Muscle of leg (tissue), 11 donors: Measurements from ENCODE around the gene NRK. TPM values are rescaled to one million over a fixed set of nuclear protein-coding genes. Genes with fewer than 3 reads are reported as not detected.
"Not testable (repeated sequence)": the region's sequence is repeated elsewhere in the genome, so short reads cannot be mapped to it uniquely, and the experiment has no call there.

Source experiments
- DNase-seq: peaks from one replicate; pipeline ENCODE4 v3.0.0; 2013
- H3K27ac ChIP-seq: one replicate; pipeline ENCODE4 v1.5.1; 2013; ENCODE audit warnings: mild to moderate bottlenecking, low read length, control low read depth
- H3K27me3 ChIP-seq: one replicate; pipeline ENCODE4 v1.6.1; 2013; ENCODE audit warnings: low read length; ENCODE audit not compliant: control insufficient read depth, insufficient read depth
- H3K36me3 ChIP-seq: one replicate; pipeline ENCODE4 v1.6.1; 2013; ENCODE audit warnings: low read length; ENCODE audit not compliant: control insufficient read depth, insufficient read depth
- H3K4me1 ChIP-seq: one replicate; pipeline ENCODE4 v1.6.1; 2013; ENCODE audit warnings: low read length; ENCODE audit not compliant: control insufficient read depth, insufficient read depth
- H3K4me3 ChIP-seq: one replicate; pipeline ENCODE4 v1.5.1; 2013; ENCODE audit warnings: low read length, control low read depth
- H3K9me3 ChIP-seq: replicated peaks from 2 replicates; pipeline ENCODE4 v1.6.1; 2013; ENCODE audit warnings: low read depth, low read length; ENCODE audit not compliant: control insufficient read depth
- WGBS: methylation state at CpG from one replicate; pipeline ENCODE4 v1.1.5; 2013; ENCODE audit warnings: missing lambda C conversion rate; ENCODE audit not compliant: insufficient coverage; 5-methylcytosine and 5-hydroxymethylcytosine counted together
- polyA plus RNA-seq, 8 donors: library from polyadenylated mRNA; unstranded; fragments of 120-200 nt; gene quantifications; one replicate each; pipeline versions ENCODE4 v1.2.1 to v1.2.3, GENCODE V29; 2013; ENCODE audit warnings: inconsistent platforms in 1 of 8, low replicate concordance in 1 of 8; ENCODE audit not compliant: insufficient read length in 8 of 8, insufficient read depth in 1 of 8
- total RNA-seq: library from RNA; stranded (reverse); fragments of 120-200 nt; gene quantifications from one replicate; pipeline ENCODE4 v1.2.4, GENCODE V29; 2013

NRK gene
- total and polyA plus RNA-seq, 9 donors: 113 to 225 (median 205) TPM

DNA sequence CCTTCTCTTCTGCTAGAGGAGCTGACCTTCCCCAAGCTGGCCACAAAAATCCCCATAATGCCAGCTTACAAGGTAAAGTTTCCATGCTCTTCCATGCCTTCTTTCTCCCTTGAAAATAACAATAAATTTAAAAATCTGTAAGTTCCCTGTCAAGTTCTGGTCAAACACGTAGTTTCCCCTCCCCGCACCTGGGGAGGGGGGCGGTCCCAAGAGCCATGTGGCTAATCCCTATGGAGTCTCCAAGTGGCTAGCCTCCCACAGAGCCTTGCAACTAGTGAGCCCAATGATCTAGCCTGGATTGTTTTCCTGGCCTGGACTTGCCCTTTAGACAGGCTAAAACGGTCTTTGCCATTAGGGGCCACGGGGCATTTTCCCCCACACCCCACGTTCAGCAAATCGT, 2.1 kb upstream of the NRK start:
- peaks cover 34% of the 10 kb centered on the region for H3K27me3 ChIP-seq
- H3K9me3 ChIP-seq: no peaks in the 10 kb centered on the region
- no peak overlapping the region for H3K4me3 ChIP-seq
- no peaks in the 10 kb centered on the region for H3K36me3 ChIP-seq
- WGBS: 27% methylated on average over 3 of the region's 7 CpGs
- no peak for DNase-seq
- peaks cover 2% of the 10 kb centered on the region for H3K4me1 ChIP-seq
- peak overlapping the region; percentile 17 for H3K27ac ChIP-seq

DNA sequence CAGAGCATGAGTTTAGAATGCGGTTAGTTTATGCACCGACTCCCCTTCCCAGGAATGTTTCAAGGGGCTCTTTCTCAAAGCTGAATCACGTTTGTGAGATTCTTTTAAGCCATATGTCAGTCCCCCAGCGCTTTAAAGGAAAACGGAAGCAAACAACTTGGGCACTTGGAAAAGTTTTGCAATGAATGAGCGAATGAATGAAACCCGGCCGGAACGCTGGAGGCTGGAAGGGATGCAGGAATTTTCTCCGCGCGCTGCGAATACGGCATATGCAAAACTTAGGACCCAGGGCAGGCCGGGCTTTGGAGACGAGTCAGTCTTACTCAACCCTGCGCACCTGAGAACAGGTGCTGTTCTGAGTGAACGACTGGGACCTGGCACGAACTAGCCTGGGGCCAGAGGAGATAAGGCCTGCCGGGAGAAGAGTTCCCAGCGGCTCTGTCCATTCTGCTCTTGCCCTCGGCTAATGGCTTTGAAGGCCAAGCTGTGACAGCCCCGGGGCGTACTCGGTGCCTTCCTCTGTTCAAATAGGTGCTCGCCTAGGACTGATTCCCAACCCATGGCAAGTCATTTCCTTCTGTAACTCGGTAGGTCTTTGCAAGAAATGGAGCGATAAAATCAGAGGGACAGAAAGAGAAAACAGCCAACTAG, 743 bp upstream of the NRK start:
- Histone ChIP-seq H3K36me3 (no peaks in the 10 kb centered on the region), H3K27me3 (peaks cover 34% of the 10 kb centered on the region), H3K4me3 (peak overlapping the region; percentile 72), H3K9me3 (no peaks in the 10 kb centered on the region), H3K4me1 (peaks cover 2% of the 10 kb centered on the region), H3K27ac (peak overlapping the region; percentile 96)
- peak; percentile 68 for DNase-seq
- 32% methylated on average over 26 of the region's 28 CpGs for WGBS

DNA sequence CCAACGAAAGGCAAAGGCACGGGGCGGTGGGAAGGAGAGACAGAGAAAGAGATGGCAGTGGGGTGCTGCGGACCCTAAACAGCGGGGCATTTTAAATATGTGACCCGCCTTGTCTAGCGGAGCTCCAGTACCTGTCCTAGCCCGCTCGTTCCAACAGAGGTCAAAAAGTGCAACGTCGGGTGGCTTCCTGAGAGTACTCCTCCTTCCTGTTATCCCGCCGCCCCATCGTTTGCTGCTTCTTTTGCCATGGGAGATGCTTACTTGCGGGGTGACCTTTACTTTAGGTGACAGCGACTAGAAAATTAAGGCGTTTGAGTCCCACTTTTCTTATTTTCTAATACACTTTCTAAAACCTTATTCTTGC, 735 bp downstream of the NRK start:
- WGBS: 30% methylated on average over 14 of the region's 17 CpGs

DNA sequence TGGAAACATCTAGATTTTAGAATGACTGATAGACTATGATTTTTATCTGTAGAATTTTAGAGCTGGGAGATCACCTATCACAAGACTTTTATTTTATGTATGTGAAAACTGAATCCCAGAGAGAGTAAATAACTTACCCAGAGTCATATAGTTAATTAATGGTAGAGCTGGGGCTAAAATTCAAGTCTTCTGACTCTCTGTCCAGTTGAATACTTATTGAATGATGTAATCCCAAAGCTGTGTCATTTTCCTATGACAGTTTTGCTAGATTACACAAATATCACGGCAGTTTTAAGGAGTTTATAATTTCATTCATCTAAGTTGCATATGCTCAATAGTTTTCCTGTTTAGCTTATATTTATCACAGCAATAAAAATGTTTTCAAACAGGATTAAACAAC, 6.7 kb downstream of the NRK start:
- WGBS: no CpG with 5 or more reads among the region's 1 CpG

More for the DNA sequence above, 735 bp downstream of the NRK start:
- Histone ChIP-seq H3K27ac (peak overlapping the region; percentile 96), H3K27me3 (peaks cover 34% of the 10 kb centered on the region), H3K36me3 (no peaks in the 10 kb centered on the region), H3K4me3 (peak overlapping the region; percentile 72), H3K9me3 (no peaks in the 10 kb centered on the region), H3K4me1 (peaks cover 4% of the 10 kb centered on the region)
- peak; percentile 58 for DNase-seq

DNA sequence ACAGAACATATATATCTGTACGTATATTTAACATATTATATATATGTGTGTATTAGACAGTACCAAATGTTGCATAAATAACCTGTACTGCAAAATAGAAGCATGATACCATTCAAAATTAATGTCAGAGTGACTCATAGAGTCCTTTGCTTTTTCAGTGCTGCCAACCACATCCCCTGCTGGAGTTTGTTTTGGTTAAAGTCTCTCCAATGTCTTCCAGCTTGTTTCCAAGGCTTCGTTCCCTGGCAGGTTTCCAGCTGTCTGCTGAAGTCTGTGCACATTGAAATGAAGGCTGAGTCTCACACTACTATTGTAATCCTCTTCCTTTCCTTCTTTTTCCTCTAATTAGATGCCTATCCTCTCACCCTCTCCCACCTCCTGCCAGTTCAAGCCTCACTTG, 14.9 kb downstream of the NRK start:
- peaks cover 9% of the 10 kb centered on the region for H3K36me3 ChIP-seq
- H3K27me3 ChIP-seq: peaks cover 3% of the 10 kb centered on the region
- H3K4me3 ChIP-seq: no peak overlapping the region
- DNase-seq: peak; percentile 89
- no peaks in the 10 kb centered on the region for H3K9me3 ChIP-seq
- H3K4me1 ChIP-seq: peaks cover 2% of the 10 kb centered on the region
- WGBS: no CpG with 5 or more reads among the region's 2 CpGs
- H3K27ac ChIP-seq: no peak overlapping the region

More for the DNA sequence above, 6.7 kb downstream of the NRK start:
- H3K36me3 ChIP-seq: peaks cover 6% of the 10 kb centered on the region
- H3K27ac ChIP-seq: peak overlapping the region; percentile 17
- DNase-seq: no peak
- no peaks in the 10 kb centered on the region for H3K9me3 ChIP-seq
- peaks cover 2% of the 10 kb centered on the region for H3K4me1 ChIP-seq
- H3K27me3 ChIP-seq: peaks cover 3% of the 10 kb centered on the region
- no peak overlapping the region for H3K4me3 ChIP-seq

DNA sequence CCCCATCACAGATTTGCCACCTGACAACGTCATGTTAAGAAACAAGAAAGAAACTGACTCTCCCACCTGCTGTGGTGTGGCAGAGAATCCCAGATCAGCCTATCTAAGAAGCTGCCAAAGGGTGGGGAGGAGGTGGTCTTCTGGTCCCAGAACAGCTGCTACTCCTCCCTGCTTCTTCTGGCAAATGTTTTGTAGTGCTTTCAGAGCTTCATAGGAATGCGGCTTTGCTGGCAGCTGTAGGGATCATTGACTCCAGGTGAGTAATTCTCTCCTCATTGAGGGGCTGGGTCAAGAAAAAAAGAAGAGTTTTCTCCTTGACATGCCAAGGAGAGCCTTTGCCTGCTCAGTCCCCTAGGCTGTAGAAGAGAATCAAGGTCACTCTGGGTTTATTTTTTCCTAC, 23.3 kb downstream of the NRK start:
- no peak overlapping the region for H3K4me3 ChIP-seq
- peaks cover 2% of the 10 kb centered on the region for H3K4me1 ChIP-seq
- peak; percentile 45 for DNase-seq
- no peaks in the 10 kb centered on the region for H3K36me3 ChIP-seq
- peaks cover 3% of the 10 kb centered on the region for H3K27me3 ChIP-seq
- no peaks in the 10 kb centered on the region for H3K9me3 ChIP-seq
- WGBS: no CpG with 5 or more reads among the region's 2 CpGs
- no peak overlapping the region for H3K27ac ChIP-seq

DNA sequence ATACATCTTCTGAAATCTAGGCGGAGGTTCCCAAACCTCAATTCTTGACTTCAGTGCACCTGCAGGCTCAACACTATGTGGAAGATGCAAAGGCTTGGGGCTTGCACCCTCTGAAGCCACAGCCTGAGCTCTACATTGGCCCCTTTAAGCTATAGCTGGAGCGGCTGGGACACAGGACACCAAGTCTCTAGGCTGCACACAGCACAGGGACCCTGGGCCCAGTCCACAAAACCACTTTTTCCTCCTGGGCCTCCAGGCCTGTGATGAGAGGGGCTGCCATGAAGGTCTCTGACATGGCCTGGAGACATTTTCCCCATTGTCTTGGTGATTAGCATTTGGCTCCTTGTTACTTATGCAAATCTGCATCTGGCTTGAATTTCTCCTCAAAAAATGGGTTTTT, 27.8 kb downstream of the NRK start:
- not testable (repeated sequence) for DNase-seq, H3K27ac ChIP-seq, H3K4me3 ChIP-seq, H3K36me3 ChIP-seq, H3K4me1 ChIP-seq, H3K27me3 ChIP-seq, H3K9me3 ChIP-seq
- WGBS: 88% methylated on average over 2 of the region's 2 CpGs

DNA sequence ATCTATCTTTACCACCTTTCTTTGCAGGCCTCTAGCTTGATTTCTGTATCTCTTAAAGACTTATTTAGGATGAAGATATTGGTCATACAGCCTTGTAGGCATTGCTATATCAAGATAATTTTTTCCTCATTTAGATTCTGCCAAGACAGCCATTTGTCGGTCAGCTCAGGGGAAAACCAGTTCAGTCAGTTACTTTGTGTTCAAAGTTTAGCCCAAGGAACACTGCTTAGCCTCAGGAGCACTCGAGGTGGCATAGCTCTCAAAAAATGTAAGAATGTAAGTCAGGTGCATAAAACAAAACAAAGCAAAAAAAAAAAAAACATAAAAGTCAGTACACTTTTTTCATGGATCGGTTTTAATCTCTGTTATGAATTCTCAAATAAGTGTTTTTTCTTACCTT, 43.4 kb downstream of the NRK start:
- peaks cover 7% of the 10 kb centered on the region for H3K4me1 ChIP-seq
- H3K9me3 ChIP-seq: no peaks in the 10 kb centered on the region
- no peaks in the 10 kb centered on the region for H3K27me3 ChIP-seq
- WGBS: no CpG with 5 or more reads among the region's 3 CpGs
- H3K27ac ChIP-seq: no peak overlapping the region
- H3K36me3 ChIP-seq: no peaks in the 10 kb centered on the region
- no peak overlapping the region for H3K4me3 ChIP-seq
- no peak for DNase-seq

DNA sequence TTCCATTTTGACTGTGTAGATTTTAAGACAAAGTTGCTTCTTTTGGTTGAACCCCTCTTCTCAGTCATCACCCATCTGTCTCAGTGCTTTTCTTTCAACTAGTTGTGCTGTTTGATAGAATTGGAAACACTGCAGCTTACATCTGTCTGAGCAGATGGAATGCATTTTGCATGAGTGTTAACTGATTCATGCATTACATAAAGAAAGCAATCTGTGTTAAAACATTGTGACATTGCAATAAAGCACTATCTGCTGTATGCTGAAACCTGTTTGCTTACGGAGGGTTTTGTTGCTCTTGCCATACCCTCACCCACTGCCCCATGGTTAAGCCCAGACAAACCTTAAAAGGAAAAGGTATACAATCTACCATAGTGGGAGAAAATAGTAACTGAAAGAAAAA, 47.4 kb downstream of the NRK start:
- H3K27ac ChIP-seq: no peak overlapping the region
- peak; percentile 35 for DNase-seq
- no CpG with 5 or more reads among the region's 1 CpG for WGBS
- no peaks in the 10 kb centered on the region for H3K36me3 ChIP-seq
- peaks cover 12% of the 10 kb centered on the region for H3K4me1 ChIP-seq
- no peaks in the 10 kb centered on the region for H3K9me3 ChIP-seq
- no peak overlapping the region for H3K4me3 ChIP-seq
- H3K27me3 ChIP-seq: peaks cover 3% of the 10 kb centered on the region

DNA sequence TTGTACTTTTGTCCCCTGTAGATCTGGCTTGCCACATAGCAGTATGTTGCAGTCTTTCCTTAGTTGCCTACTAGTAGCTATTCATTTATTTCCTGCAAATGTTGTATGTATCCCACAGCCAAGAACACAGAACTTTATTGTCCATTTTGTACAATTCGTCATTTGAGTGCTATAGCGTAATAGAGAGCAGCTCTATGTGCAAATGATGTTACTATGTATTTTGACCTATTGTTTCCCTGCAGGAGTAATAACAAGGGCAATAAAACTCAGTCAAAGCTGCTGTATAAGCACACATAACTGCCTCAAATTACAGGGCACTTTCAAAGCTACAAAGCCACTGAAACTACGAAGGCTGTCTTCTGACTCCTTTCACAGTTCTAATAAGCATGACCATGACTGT, 48.1 kb downstream of the NRK start:
- H3K27ac ChIP-seq: no peak overlapping the region
- peaks cover 8% of the 10 kb centered on the region for H3K4me1 ChIP-seq
- no peaks in the 10 kb centered on the region for H3K9me3 ChIP-seq
- no peak overlapping the region for H3K4me3 ChIP-seq
- WGBS: no CpG with 5 or more reads among the region's 3 CpGs
- no peak for DNase-seq
- peaks cover 3% of the 10 kb centered on the region for H3K27me3 ChIP-seq
- no peaks in the 10 kb centered on the region for H3K36me3 ChIP-seq

DNA sequence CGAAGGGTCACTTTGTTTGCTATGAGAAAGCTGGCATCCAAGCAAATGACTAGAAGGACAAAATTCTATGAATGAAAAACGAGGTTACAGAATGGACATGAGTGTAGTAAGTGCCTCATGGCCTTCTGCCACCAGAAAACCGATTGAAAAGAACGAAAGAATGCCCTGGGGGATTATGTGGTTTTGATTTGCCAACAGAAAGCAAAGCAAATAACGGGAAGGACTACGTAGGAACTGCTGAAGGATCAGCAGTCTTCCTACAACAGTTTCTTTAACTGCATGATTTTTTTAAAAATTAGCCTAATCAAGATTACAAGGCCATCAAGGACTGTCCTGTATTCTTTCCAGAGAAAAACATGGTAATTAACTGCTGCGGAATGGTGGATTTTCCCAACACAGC, 50.6 kb downstream of the NRK start:
- no peaks in the 10 kb centered on the region for H3K36me3 ChIP-seq
- no peak overlapping the region for H3K4me3 ChIP-seq
- peak overlapping the region; percentile 49 for H3K27ac ChIP-seq
- DNase-seq: peak; percentile 70
- 48% methylated on average over 4 of the region's 7 CpGs for WGBS
- H3K4me1 ChIP-seq: peaks cover 8% of the 10 kb centered on the region
- H3K9me3 ChIP-seq: no peaks in the 10 kb centered on the region
- H3K27me3 ChIP-seq: peaks cover 3% of the 10 kb centered on the region
